A673 (cell line): ENCODE data around the gene SPATA32. TPM values are rescaled to one million over a fixed set of nuclear protein-coding genes. Genes with fewer than 3 reads are reported as not detected.

Experiments
- BruUV-seq: library from RNA; stranded (reverse); fragments of 400-500 nt; replicated peaks from 2 replicates; lab custom pipeline; 2021; lab: Mats Ljungman, UMichigan
- CTCF ChIA-PET: fragments of 300-600 bp; sonication (Branson Sonifier 250); formaldehyde crosslinking; loops from one replicate; lab custom pipeline; 2022; ENCODE audit warnings: antibody characterized with exemption; lab: Charles Lee
- POLR2A ChIA-PET: fragments of 300-600 bp; sonication (Branson Sonifier 250); formaldehyde crosslinking; loops from one replicate; lab custom pipeline; 2022; ENCODE audit warnings: antibody characterized with exemption; ENCODE audit not compliant: low non-redundant PET; lab: Charles Lee
- DNase-seq: peaks from one replicate; pipeline ENCODE4 v3.0.0-alpha.2; 2015; ENCODE audit warnings: low spot score
- H3K27ac ChIP-seq: fragments of 200-600 bp; sonication (generic); 2 replicates; pipeline ENCODE4 v1.5.1; 2016; ENCODE audit warnings: mixed run types, low read depth, mild to moderate bottlenecking, mixed read lengths, antibody characterized with exemption, low read length; ENCODE audit not compliant: poor library complexity, severe bottlenecking
- H3K27me3 ChIP-seq: fragments of 200-600 bp; sonication (generic); replicated peaks from 2 replicates; pipeline ENCODE4 v1.6.1; 2017; ENCODE audit warnings: mixed run types, low read depth, mild to moderate bottlenecking, mixed read lengths, antibody characterized with exemption, low read length; ENCODE audit not compliant: insufficient read depth, poor library complexity
- H3K36me3 ChIP-seq: fragments of 200-600 bp; sonication (generic); 2 replicates; pipeline ENCODE4 v1.6.1; 2016; ENCODE audit warnings: mixed run types, mild to moderate bottlenecking, mixed read lengths, antibody characterized with exemption, low read length; ENCODE audit not compliant: insufficient read depth, poor library complexity, severe bottlenecking
- H3K4me1 ChIP-seq: fragments of 200-600 bp; sonication (generic); 2 replicates; pipeline ENCODE4 v1.6.1; 2017; ENCODE audit warnings: mixed run types, mild to moderate bottlenecking, mixed read lengths, antibody characterized with exemption, low read length; ENCODE audit not compliant: insufficient read depth, poor library complexity, severe bottlenecking
- H3K4me3 ChIP-seq: fragments of 200-600 bp; sonication (generic); 2 replicates; pipeline ENCODE4 v1.5.1; 2016; ENCODE audit warnings: low read depth, mixed run types, mild to moderate bottlenecking, mixed read lengths, low read length; ENCODE audit not compliant: poor library complexity, severe bottlenecking
- H3K9me3 ChIP-seq: fragments of 200-600 bp; sonication (generic); 2 replicates; pipeline ENCODE4 v1.6.1; 2016; ENCODE audit warnings: mixed run types, low read depth, mild to moderate bottlenecking, mixed read lengths, antibody characterized with exemption, low read length; ENCODE audit not compliant: poor library complexity, severe bottlenecking
- CTCF ChIP-seq: fragments of 300-800, 200-600 bp; sonication (generic); conservative IDR thresholded peaks from 2 replicates; pipeline ENCODE4 v1.5.1; 2017; ENCODE audit warnings: low read depth, mild to moderate bottlenecking, antibody characterized with exemption, low read length, moderate library complexity, mixed read lengths
- EZH2 ChIP-seq: fragments of 200-600 bp; sonication (generic); IDR thresholded peaks from 2 replicates; pipeline ENCODE4 v1.6.1; 2017; ENCODE audit warnings: borderline replicate concordance, low read depth, mild to moderate bottlenecking, mixed read lengths, antibody characterized with exemption, low read length; ENCODE audit not compliant: poor library complexity, severe bottlenecking
- intact Hi-C: fragments of 100-400 bp; cut with micrococcal nuclease; formaldehyde crosslinking; loops from one replicate; pipeline ENCODE4 v1.10.0; 2022; ENCODE audit not compliant: unreplicated experiment
- total RNA-seq: library from RNA; stranded (reverse); gene quantifications from 2 replicates; pipeline ENCODE4 v1.2.3, GENCODE V29; 2021

The SPATA32 gene
- total RNA-seq, 1 experiment from 2014 or later = not detected

DNA sequence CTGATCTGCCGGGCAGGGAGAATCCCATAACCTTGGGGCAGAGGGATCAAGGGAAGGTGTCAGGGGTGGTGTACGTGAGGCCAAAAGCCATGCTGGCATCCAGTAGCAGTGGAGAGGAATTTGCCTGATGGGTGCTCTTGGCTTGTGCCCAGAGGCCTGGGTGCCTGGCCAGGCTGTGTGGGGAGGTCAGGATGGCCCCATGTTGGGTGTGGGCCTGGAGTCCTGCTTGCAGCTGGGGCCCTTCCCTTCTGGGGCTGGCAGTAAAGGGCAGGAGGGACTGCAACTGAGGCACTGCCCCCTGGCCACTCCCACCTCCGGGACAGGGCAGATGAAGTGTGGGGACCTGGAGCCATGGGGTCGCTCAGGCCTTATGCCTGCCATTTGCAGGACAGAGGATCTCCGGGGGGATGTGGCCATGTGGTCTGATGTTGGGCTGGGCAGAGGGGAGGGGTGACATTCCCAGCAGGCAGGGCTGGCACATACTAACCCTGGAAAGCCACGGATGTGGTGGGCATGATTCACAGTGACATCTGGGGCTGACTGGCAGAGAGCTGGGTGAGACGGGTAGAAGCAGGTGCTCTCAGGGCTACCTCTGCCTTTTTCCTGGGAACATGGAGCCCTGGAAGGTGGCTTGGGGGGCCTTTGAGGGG, 36.7 kb downstream of the SPATA32 start:
- TF ChIP-seq CTCF (no peak), EZH2 (no peak)
- POLR2A ChIA-PET = no interaction called here
- Histone ChIP-seq H3K36me3 (no peaks in the 10 kb centered on the region), H3K9me3 (no peaks in the 10 kb centered on the region), H3K4me1 (peaks cover 8% of the 10 kb centered on the region), H3K4me3 (no peak overlapping the region), H3K27ac (no peak overlapping the region), H3K27me3 (peaks cover 4% of the 10 kb centered on the region)
- intact Hi-C loops = no loop called here
- no TSS peak for BruUV-seq
- DNase-seq = no peak
- CTCF ChIA-PET = no interaction called here

DNA sequence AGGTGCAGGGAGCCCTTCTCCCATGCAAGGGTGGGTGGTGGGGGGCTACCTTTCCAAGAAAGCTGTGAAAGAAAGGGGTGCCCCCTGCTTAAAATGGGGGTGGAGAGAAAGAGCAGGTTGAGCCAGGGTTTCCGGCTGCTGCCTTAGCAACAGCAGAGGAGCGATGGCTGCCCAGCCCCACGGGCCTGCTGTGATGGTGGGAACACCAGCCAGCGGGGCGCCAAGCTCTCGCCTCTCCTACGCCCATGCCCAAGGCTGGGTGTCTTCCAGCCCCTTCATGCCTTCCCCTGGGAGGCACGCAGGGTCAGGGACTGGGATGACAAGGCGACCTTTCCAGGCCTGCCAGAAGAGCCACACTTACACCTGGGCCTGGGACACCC, 37.2 kb downstream of the SPATA32 start:
- H3K4me3 ChIP-seq = no peak overlapping the region
- TF ChIP-seq CTCF = no peak
- no peak for DNase-seq
- peaks cover 8% of the 10 kb centered on the region for H3K4me1 ChIP-seq
- no peaks in the 10 kb centered on the region for H3K36me3 ChIP-seq
- no peak overlapping the region for H3K27ac ChIP-seq
- H3K27me3 ChIP-seq = peaks cover 4% of the 10 kb centered on the region
- intact Hi-C loops = no loop called here
- no peaks in the 10 kb centered on the region for H3K9me3 ChIP-seq
- CTCF ChIA-PET = no interaction called here
- no TSS peak for BruUV-seq
- POLR2A ChIA-PET = no interaction called here

GRCh38 chr17:45223539-45224528, 38.1 kb downstream of the SPATA32 start:
- no peak overlapping the region for H3K27ac ChIP-seq
- DNase-seq = no peak
- H3K36me3 ChIP-seq = no peaks in the 10 kb centered on the region
- H3K9me3 ChIP-seq = no peaks in the 10 kb centered on the region
- H3K4me1 ChIP-seq = peaks cover 8% of the 10 kb centered on the region
- ChIA-PET CTCF (no interaction called here), POLR2A (no interaction called here)
- no peak overlapping the region for H3K4me3 ChIP-seq
- no peak for TF ChIP-seq CTCF
- no peak for TF ChIP-seq EZH2
- H3K27me3 ChIP-seq = peaks cover 4% of the 10 kb centered on the region
- no TSS peak for BruUV-seq
- intact Hi-C loops = no loop called here
